ENCODE results near the gene DAB2.
"Not testable (repeated sequence)": the region's sequence is repeated elsewhere in the genome, so short reads cannot be mapped to it uniquely, and the experiment has no call there.

Gene DAB2

DNA sequence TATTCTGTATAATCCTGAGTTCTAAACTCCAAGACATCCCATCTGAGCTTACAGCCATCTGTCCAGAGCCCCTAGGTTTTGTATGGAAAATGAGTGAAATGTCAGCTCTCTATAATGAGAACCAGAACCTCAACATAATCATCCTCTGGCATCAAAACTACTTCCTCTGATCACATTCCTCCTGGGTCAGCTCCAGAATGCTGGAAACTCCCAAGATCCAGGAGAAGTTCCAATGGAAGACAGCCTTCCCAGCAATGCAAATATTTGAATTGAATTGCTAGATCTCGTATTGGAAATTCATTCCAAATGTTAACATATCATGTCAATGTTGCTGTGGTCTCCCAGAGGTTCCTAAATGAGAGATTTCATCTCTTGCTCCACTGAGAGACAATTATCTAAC is 84.3 kb downstream of the DAB2 start:
- DNase-seq (ENCODE audit: low read depth): no peak

DNA sequence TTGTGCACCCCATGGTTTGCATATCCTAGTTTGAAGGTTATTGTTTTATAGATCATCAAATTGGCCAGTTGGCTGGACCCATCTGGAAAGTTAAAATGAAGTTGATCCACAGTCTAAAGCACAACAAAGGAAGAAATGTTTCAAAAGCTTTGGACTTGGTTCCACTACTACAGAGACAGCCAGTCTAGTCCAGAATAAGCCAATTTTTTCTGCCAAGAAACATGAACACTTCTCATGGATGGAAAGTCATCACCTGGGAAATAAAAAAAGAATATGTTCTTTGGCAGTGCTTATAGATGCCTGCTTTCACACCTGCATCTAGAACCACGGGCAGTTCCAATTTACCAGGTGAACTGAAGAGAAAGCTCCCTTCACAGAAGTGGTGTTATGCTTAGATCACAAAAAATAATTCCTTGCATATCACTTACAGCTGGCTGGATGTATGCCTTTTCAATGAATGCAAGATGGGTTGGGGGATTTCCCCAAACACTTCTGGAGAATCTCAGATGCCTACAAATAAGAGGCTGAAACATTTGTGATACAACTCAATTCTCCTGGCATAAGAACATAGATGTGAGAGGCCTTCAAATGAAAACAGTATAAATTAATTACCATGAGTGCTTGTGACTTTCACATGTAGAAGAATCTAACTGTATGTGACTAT is 87.4 kb downstream of the DAB2 start:
- no peak for DNase-seq (ENCODE audit: low read depth)

DNA sequence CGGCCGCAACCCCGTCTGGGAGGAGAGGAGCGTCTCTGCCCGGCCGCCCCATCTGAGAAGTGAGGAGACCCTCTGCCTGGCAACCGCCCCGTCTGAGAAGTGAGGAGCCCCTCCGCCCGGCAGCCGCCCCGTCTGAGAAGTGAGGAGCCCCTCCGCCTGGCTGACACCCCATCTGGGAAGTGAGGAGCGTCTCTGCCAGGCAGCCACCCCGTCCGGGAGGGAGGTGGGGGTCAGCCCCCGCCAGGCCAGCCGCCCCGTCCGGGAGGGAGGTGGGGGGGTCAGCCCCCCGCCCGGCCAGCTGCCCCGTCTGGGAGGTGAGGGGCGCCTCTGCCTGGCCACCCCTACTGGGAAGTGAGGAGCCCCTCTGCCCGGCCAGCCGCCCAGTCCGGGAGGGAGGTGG is 90.5 kb downstream of the DAB2 start:
- DNase-seq (ENCODE audit: low read depth): not testable (repeated sequence)

DNA sequence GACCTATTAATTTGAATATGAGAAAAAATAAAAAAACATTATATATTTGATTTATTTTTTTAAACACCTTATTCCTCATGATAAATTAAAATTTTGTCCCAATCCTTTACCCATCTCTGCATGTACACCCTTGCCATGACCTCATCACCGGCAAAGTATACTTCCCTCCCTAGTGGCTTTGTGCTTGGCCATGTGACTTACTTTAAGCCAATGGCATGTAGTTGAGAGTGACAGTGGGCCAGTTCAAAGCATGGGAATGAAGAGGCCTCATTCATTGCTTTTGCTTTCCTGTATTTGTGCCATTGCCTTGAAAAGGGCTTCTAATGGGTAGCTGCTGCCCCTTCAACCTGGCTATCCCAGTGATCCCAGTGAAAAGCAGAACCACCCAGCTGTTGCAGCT is 91.7 kb downstream of the DAB2 start:
- no peak for DNase-seq (ENCODE audit: low read depth)

DNA sequence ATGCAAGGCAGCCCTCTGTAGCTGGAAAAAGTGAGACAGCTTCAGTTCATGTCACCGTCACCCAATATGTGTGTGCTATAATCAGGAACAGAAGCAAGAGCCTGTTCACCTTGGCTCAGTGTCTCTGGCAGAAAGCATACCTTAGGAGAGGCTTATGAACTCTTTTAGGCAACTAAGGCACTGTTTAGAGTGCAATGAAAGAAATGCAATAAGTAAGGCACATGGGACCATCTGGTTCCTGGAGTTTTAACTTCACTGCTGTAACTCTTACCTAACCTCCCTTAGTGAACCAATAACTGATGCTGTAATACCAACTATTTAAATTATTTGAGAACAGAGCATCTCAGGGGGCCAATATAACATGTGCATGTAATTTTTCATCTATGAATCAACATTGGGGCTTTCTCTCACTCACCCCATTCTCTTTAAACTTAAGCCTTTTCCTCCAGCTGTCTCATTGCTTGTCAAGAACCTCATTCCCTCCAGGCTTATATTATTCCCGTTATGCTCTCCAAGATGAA is 92.9 kb downstream of the DAB2 start:
- no peak for DNase-seq (ENCODE audit: low read depth)

DNA sequence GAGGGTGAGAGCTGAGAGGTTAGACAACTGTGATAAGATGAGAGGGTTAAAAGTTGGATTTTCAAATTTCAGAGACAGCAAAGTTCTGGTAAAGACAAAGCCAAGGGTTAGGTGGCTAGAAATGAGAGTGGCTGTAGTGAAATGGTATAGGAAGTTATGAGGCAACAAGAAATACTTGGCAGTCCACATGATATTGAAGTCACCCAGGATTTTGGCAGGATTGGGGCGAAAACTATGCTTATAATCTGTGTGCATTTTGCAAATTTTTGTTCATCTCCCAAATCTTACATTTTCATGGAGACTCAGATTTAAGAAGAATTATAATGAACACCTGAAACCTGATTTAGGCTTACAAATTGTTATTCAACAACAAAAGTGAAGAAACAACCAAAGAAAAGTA is 96.0 kb downstream of the DAB2 start:
- DNase-seq (ENCODE audit: low read depth): no peak

DNA sequence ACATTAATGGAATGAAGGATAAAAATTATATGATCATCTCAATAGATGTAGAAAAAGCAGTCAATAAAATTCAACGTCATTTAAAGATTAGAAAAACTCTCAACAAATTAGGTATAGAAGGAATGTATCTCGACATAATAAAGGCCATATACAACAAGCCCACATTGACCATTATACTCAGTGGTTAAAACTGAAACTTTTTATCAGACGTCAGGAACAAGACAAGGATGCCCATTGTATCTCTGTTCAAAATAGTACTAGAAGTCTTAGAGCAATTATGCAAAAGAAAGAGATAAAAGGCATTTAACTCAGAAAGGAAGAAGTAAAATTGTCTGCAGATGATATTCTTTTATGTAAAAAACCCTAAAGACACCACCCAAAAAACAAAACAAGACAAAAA is 101.2 kb downstream of the DAB2 start:
- DNase-seq (ENCODE audit: low read depth): no peak
